ENCODE data around the gene ZNF358.

Gene ZNF358

GRCh38 chr19:7469669-7470285 lies 46.1 kb upstream of the ZNF358 start:
- Histone ChIP-seq H3K79me2 (ENCODE audit: insufficient read depth, low read length) (no peaks in the 10 kb centered on the region), H3K9me2 (ENCODE audit: low read depth, low read length) (no peaks in the 10 kb centered on the region), H3K4me1 (ENCODE audit: insufficient read depth, low read length, severe bottlenecking) (no peaks in the 10 kb centered on the region), H3K4me3 (ENCODE audit: low read depth, low read length, poor library complexity, severe bottlenecking) (no peak overlapping the region), H3K27ac (ENCODE audit: low read depth, low read length, poor library complexity, severe bottlenecking) (no peak overlapping the region), H4K20me1 (ENCODE audit: insufficient read depth, low read length) (no peaks in the 10 kb centered on the region), H3K36me3 (ENCODE audit: insufficient read depth, low read length) (peaks cover 86% of the 10 kb centered on the region), H3K27me3 (ENCODE audit: insufficient read depth, low read length) (no peaks in the 10 kb centered on the region), H3K9me3 (ENCODE audit: low read length) (no peaks in the 10 kb centered on the region), H3F3A (ENCODE audit: insufficient read depth, low read length) (no peaks in the 10 kb centered on the region), H3K9ac (ENCODE audit: low read length) (no peak overlapping the region), H3K4me2 (ENCODE audit: low read length) (no peak overlapping the region), H2AFZ (ENCODE audit: low read length) (no peak overlapping the region)
- TF ChIP-seq EZH2 (IDR thresholded peaks at IDR 0.05; ENCODE audit: borderline replicate concordance, low read length) (no peak), CTCF (IDR thresholded peaks at IDR 0.05; ENCODE audit: low read length) (no peak)

- Histone ChIP-seq H3K9me3 (ENCODE audit: low read length) (no peaks in the 10 kb centered on the region), H4K20me1 (ENCODE audit: insufficient read depth, low read length) (no peaks in the 10 kb centered on the region), H3K79me2 (ENCODE audit: insufficient read depth, low read length) (no peaks in the 10 kb centered on the region), H3K4me3 (ENCODE audit: low read depth, low read length, poor library complexity, severe bottlenecking) (no peak overlapping the region), H3K27me3 (ENCODE audit: insufficient read depth, low read length) (no peaks in the 10 kb centered on the region), H2AFZ (ENCODE audit: low read length) (no peak overlapping the region), H3F3A (ENCODE audit: insufficient read depth, low read length) (no peaks in the 10 kb centered on the region), H3K9me2 (ENCODE audit: low read depth, low read length) (no peaks in the 10 kb centered on the region), H3K9ac (ENCODE audit: low read length) (no peak overlapping the region), H3K27ac (ENCODE audit: low read depth, low read length, poor library complexity, severe bottlenecking) (no peak overlapping the region), H3K36me3 (ENCODE audit: insufficient read depth, low read length) (peaks cover 78% of the 10 kb centered on the region), H3K4me2 (ENCODE audit: low read length) (no peak overlapping the region), H3K4me1 (ENCODE audit: insufficient read depth, low read length, severe bottlenecking) (no peaks in the 10 kb centered on the region)
- TF ChIP-seq EZH2 (IDR thresholded peaks at IDR 0.05; ENCODE audit: borderline replicate concordance, low read length) = no peak
- no peak for TF ChIP-seq CTCF (IDR thresholded peaks at IDR 0.05; ENCODE audit: low read length)
Measured at GRCh38 chr19:7470540-7471305, 45.2 kb upstream of the ZNF358 start.

DNA sequence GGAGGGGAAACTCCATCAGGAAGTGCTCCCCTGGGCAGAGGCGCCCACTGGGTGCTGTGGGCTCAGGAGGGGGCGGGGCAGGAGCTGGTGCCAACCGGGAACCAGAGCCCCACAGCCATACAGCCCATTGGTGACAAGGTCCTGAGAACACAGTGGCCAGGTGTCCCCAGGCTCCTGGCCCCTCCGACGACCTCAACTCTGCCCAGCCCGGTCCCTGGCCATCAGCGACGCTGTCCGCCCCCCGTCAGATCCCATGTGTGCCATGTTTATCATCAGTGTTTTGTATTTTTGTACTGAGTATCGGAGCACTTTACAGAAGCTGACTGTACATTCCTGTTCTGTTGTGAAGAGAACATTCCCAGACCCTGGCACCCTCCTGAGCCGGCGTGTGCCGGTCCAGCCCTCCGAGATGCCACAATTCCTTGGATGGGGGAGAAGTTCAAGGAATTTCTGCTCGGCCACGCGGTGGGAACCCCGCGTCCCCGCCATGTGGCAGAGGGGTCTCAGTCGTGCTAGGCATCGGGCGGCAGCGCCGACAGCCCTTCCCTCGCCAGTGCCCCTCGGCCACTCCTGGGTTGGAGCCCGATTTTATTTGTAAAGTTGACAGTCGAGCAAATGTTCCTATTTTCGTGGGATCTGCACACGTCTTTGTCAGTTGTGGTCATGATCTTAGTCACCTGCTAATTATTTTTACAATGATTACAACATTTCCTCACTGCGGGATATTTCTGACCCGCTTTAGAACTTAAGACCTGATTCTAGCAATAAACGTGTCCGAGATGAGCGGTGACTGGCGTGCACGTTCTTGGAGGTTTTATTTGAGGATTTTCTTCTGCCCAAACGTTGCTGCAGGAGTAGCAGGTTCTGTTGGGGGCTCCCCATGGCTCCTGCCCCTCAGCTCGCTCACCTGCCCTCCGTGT lies 43.9 kb upstream of the ZNF358 start:
- H3K9ac ChIP-seq (ENCODE audit: low read length) = no peak overlapping the region
- H3K4me2 ChIP-seq (ENCODE audit: low read length) = no peak overlapping the region
- H3K27ac ChIP-seq (ENCODE audit: low read depth, low read length, poor library complexity, severe bottlenecking) = no peak overlapping the region
- H3K9me2 ChIP-seq (ENCODE audit: low read depth, low read length) = no peaks in the 10 kb centered on the region
- H3K9me3 ChIP-seq (ENCODE audit: low read length) = no peaks in the 10 kb centered on the region
- H3K27me3 ChIP-seq (ENCODE audit: insufficient read depth, low read length) = no peaks in the 10 kb centered on the region
- no peaks in the 10 kb centered on the region for H3K4me1 ChIP-seq (ENCODE audit: insufficient read depth, low read length, severe bottlenecking)
- H3F3A ChIP-seq (ENCODE audit: insufficient read depth, low read length) = no peaks in the 10 kb centered on the region
- no peaks in the 10 kb centered on the region for H3K79me2 ChIP-seq (ENCODE audit: insufficient read depth, low read length)
- no peak overlapping the region for H3K4me3 ChIP-seq (ENCODE audit: low read depth, low read length, poor library complexity, severe bottlenecking)
- TF ChIP-seq CTCF (IDR thresholded peaks at IDR 0.05; ENCODE audit: low read length) = no peak
- TF ChIP-seq EZH2 (IDR thresholded peaks at IDR 0.05; ENCODE audit: borderline replicate concordance, low read length) = no peak
- H2AFZ ChIP-seq (ENCODE audit: low read length) = no peak overlapping the region
- peaks cover 71% of the 10 kb centered on the region for H3K36me3 ChIP-seq (ENCODE audit: insufficient read depth, low read length)
- H4K20me1 ChIP-seq (ENCODE audit: insufficient read depth, low read length) = no peaks in the 10 kb centered on the region
